ENCODE results near the gene LNPEP.

DNA sequence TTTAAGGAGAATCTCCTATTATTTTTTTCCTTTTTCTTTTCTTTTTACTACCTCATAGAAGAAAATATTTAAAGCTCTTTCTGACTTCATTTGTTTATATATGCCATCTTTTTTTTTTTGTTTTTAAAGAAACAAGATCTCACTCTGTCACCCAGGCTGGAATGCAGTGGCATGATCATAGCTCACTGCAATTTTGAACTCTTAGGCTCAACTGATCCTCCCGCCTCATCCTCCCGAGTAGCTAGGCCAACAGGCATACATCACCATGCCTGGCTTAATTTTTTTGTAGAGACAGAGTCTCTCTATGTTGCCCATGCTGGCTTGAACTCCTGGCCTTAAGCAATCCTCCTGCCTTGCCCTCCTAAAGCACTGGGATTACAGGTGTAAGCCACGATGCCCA is 59.5 kb downstream of the LNPEP start:
- TF ChIP-seq CTCF (IDR thresholded peaks at IDR 0.05 in 2 of 3, conservative IDR thresholded peaks at IDR 0.05 in 1 of 3; ENCODE audit: control insufficient read depth in 2 of 3, extremely low read depth in 1 of 3, insufficient read depth in 1 of 3, low read depth in 3 of 3, low read length in 3 of 3) = no peak
- TF ChIP-seq, protein P1, sequence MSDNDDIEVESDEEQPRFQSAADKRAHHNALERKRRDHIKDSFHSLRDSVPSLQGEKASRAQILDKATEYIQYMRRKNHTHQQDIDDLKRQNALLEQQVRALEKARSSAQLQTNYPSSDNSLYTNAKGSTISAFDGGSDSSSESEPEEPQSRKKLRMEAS (IDR thresholded peaks at IDR 0.05; ENCODE audit: low read depth, low read length) = no peak
- TF ChIP-seq GABPA (IDR thresholded peaks at IDR 0.05; ENCODE audit: low read depth) = no peak
- TF ChIP-seq POLR2A (IDR thresholded peaks at IDR 0.05; ENCODE audit: low read depth, low read length) = no peak
- TF ChIP-seq POLR2AphosphoS5 (IDR thresholded peaks at IDR 0.05; ENCODE audit: low read length) = no peak
- no peak for TF ChIP-seq ZNF274 (IDR thresholded peaks at IDR 0.05; ENCODE audit: insufficient read depth, insufficient read length)
- no peak for TF ChIP-seq PAX5 (IDR thresholded peaks at IDR 0.05; ENCODE audit: borderline replicate concordance, low read depth, low read length)
- no peak for TF ChIP-seq EED (IDR thresholded peaks at IDR 0.05; ENCODE audit: low read depth)
- TF ChIP-seq SUPT20H (IDR thresholded peaks at IDR 0.05; ENCODE audit: borderline replicate concordance, control insufficient read depth, low read depth, low read length) = no peak
- TF ChIP-seq RELA (IDR thresholded peaks at IDR 0.05; ENCODE audit: borderline replicate concordance, partially characterized antibody) = no peak
- TF ChIP-seq, protein P2, sequence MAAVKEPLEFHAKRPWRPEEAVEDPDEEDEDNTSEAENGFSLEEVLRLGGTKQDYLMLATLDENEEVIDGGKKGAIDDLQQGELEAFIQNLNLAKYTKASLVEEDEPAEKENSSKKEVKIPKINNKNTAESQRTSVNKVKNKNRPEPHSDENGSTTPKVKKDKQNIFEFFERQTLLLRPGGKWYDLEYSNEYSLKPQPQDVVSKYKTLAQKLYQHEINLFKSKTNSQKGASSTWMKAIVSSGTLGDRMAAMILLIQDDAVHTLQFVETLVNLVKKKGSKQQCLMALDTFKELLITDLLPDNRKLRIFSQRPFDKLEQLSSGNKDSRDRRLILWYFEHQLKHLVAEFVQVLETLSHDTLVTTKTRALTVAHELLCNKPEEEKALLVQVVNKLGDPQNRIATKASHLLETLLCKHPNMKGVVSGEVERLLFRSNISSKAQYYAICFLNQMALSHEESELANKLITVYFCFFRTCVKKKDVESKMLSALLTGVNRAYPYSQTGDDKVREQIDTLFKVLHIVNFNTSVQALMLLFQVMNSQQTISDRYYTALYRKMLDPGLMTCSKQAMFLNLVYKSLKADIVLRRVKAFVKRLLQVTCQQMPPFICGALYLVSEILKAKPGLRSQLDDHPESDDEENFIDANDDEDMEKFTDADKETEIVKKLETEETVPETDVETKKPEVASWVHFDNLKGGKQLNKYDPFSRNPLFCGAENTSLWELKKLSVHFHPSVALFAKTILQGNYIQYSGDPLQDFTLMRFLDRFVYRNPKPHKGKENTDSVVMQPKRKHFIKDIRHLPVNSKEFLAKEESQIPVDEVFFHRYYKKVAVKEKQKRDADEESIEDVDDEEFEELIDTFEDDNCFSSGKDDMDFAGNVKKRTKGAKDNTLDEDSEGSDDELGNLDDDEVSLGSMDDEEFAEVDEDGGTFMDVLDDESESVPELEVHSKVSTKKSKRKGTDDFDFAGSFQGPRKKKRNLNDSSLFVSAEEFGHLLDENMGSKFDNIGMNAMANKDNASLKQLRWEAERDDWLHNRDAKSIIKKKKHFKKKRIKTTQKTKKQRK (IDR thresholded peaks at IDR 0.05; ENCODE audit: low read depth, low read length) = no peak
- no peak for TF ChIP-seq BCL11A (IDR thresholded peaks at IDR 0.05; ENCODE audit: low read depth, low read length)
- TF ChIP-seq TCF12 (IDR thresholded peaks at IDR 0.05; ENCODE audit: low read depth, low read length) = no peak

Measured in GM12878 (cell line).